IPS DF 6.9 (cell line): ENCODE results near the gene F13A1.
A peak's percentile ranks its signal among the peaks of the same experiment; 100 is the strongest.

Source experiments
- DNase-seq: peaks from one replicate; pipeline ENCODE4 v3.0.0-alpha.2; 2013; ENCODE audit warnings: low read depth, low spot score
- H3K27ac ChIP-seq: one replicate; pipeline ENCODE4 v1.5.1; 2013; ENCODE audit warnings: low read length, control low read depth
- H3K27me3 ChIP-seq: 2 replicates; pipeline ENCODE4 v1.6.1; 2013; ENCODE audit warnings: mild to moderate bottlenecking, low read length; ENCODE audit not compliant: control insufficient read depth, insufficient read depth
- H3K36me3 ChIP-seq: 2 replicates; pipeline ENCODE4 v1.6.1; 2013; ENCODE audit warnings: low read length; ENCODE audit not compliant: control insufficient read depth, insufficient read depth
- H3K4me1 ChIP-seq: 2 replicates; pipeline ENCODE4 v1.6.1; 2013; ENCODE audit warnings: low read length; ENCODE audit not compliant: control insufficient read depth, insufficient read depth
- H3K4me3 ChIP-seq: 2 replicates; pipeline ENCODE4 v1.5.1; 2013; ENCODE audit warnings: mild to moderate bottlenecking, low read length
- H3K9me3 ChIP-seq: 2 replicates; pipeline ENCODE4 v1.6.1; 2013; ENCODE audit warnings: low read length, inconsistent platforms; ENCODE audit not compliant: control insufficient read depth, insufficient read depth
- WGBS: extraction: QIAGEN DNeasy Blood & Tissue Kit; methylation state at CpG from one replicate; pipeline ENCODE4 v1.1.7; 2013; ENCODE audit warnings: mixed read lengths, missing lambda C conversion rate; ENCODE audit not compliant: insufficient read length, insufficient coverage; 5-methylcytosine and 5-hydroxymethylcytosine counted together

F13A1 gene

DNA sequence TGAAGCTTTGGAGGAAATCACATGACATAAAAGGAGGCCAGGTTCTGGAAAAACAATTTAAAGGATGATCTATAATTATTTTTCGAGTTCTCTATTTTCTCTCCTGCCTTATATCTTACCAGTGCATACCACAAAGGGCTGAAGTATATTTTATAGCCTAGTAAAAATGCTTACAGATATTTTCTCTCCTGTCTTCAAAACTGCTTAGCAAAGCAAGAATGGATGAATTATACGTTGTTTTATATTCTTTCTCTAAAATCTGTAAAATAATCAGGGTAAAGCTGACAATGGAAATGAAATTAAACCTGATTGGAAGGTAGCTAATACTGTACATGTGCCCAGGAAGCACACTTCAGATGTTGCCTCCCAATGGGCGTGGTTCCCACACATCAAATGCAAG lies 123.7 kb downstream of the F13A1 start:
- no peak overlapping the region for H3K4me3 ChIP-seq
- H3K4me1 ChIP-seq, result no peaks in the 10 kb centered on the region
- H3K36me3 ChIP-seq, result no peaks in the 10 kb centered on the region
- DNase-seq, result no peak
- H3K27ac ChIP-seq, result no peak overlapping the region
- WGBS, result no CpG with 5 or more reads among the region's 3 CpGs
- no peaks in the 10 kb centered on the region for H3K9me3 ChIP-seq
- H3K27me3 ChIP-seq, result no peaks in the 10 kb centered on the region

DNA sequence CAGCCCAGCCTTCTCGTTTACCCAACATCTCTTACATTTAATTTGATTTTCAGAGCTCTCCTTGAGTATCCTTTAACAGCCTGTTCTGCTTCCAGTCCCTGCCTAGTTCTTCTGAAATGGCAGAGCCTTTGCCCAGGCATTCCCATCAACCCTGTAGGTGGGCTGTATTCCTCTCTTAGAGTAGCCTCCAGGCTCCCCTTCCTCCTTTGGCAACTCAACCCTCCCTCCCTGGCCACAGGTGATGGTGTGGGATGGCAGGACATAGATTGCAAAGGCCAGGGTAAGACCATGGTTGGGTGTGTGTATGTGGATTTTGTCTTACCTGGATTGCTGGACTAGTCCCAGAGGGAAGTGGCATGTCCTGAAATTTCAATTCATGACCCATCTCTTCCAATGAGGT lies 125.4 kb downstream of the F13A1 start:
- Histone ChIP-seq H3K27me3 (no peaks in the 10 kb centered on the region), H3K4me1 (no peaks in the 10 kb centered on the region), H3K27ac (no peak overlapping the region), H3K36me3 (no peaks in the 10 kb centered on the region), H3K4me3 (no peak overlapping the region), H3K9me3 (no peaks in the 10 kb centered on the region)
- no peak for DNase-seq
- WGBS, result no CpG with 5 or more reads among the region's 1 CpG

DNA sequence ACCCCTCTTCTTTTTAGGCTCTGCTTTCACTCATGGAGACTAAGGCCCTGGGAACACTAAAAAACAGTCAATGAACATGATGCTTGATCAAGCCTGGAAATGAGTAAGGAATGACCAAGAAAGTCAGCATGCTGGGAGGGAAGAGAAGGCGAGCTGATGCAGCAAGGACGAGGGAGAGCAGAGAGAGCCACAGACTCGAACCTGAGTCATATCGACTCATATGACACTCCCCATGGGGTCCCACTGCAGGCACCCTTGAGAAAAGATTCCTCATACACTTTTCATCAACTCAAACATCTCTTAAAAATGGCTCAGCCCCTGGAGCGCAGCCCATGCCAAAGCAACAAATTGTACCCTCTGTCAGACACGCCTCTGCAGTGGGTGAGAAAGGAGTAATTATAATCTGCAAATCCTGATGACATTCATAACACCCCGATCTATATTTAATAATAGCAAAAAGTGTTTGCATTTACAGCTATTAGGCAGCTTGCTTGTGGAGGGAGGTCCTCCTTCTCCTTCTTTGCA lies 127.2 kb downstream of the F13A1 start:
- Histone ChIP-seq H3K27ac (no peak overlapping the region), H3K36me3 (no peaks in the 10 kb centered on the region), H3K4me3 (no peak overlapping the region), H3K27me3 (no peaks in the 10 kb centered on the region), H3K4me1 (no peaks in the 10 kb centered on the region), H3K9me3 (no peaks in the 10 kb centered on the region)
- DNase-seq, result no peak
- WGBS, result no CpG with 5 or more reads among the region's 7 CpGs

DNA sequence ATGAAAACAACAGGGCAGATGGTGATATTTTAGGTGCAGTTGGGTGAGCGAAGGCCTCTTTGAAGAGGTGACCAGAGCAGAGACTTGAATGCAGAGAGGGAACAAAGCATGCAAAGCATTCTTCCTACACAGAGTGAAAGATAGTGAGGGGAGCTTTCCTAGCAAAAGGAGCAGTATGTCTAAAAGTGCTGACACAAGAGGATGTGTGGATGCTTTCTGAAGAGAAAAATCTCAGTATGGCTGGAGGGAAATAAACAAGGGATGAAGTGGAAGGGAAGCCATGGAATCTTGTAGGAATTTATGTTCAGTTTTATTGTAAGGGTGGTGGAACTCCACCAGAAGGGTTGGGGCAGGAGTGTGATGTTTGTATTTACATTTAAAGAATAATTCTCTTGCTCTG lies 128.6 kb downstream of the F13A1 start:
- no peaks in the 10 kb centered on the region for H3K36me3 ChIP-seq
- H3K9me3 ChIP-seq, result no peaks in the 10 kb centered on the region
- H3K4me3 ChIP-seq, result no peak overlapping the region
- DNase-seq, result no peak
- WGBS, result no CpG with 5 or more reads among the region's 1 CpG
- H3K4me1 ChIP-seq, result no peaks in the 10 kb centered on the region
- H3K27me3 ChIP-seq, result no peaks in the 10 kb centered on the region
- no peak overlapping the region for H3K27ac ChIP-seq

DNA sequence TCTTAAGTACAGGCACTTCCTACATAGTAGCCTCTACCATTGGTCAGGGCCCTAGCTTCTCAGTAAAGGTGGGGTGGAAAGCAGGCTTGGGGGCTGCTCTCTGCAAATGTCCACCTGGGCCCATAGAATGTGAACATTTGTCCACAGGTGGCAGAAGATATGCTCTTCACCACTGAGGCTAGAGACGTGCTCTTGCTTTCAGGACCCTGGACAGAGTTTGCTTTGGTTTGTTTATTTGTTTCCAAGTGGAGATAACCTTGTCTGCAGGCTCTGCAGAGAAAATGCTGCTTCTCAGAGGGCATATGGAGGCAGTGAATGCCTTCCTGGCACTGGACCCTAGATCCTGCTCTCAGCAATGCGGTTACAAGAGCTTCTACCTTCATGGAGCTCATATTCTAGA lies 129.0 kb downstream of the F13A1 start:
- no peaks in the 10 kb centered on the region for H3K4me1 ChIP-seq
- no peak overlapping the region for H3K27ac ChIP-seq
- WGBS, result no CpG with 5 or more reads among the region's 2 CpGs
- no peaks in the 10 kb centered on the region for H3K9me3 ChIP-seq
- no peaks in the 10 kb centered on the region for H3K36me3 ChIP-seq
- H3K27me3 ChIP-seq, result no peaks in the 10 kb centered on the region
- no peak overlapping the region for H3K4me3 ChIP-seq
- DNase-seq, result peak; percentile 29

DNA sequence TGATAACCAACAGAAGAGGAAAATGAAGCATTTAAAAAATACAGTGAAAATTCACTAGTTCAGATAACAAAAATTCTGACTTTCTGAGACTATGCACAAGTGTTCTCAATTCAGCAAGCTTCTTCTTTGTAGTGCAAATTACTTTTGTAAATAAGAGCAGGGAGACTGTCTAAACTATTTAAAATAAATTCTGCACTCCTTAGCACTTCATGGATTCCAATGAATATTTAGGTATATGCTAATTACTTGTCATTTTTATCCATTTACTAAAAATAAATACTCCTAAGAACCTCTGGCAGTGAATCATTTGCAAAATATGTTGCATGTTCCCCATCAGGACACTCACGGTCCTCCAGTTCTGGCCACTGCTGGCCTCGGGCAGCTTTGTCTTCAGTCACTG lies 139.8 kb downstream of the F13A1 start:
- Histone ChIP-seq H3K27me3 (no peaks in the 10 kb centered on the region), H3K27ac (no peak overlapping the region), H3K9me3 (no peaks in the 10 kb centered on the region), H3K4me1 (peaks cover 2% of the 10 kb centered on the region; the same call in 1 of the 2 replicates), H3K36me3 (no peaks in the 10 kb centered on the region), H3K4me3 (no peak overlapping the region)
- no peak for DNase-seq
- WGBS, result no CpG with 5 or more reads among the region's 2 CpGs

DNA sequence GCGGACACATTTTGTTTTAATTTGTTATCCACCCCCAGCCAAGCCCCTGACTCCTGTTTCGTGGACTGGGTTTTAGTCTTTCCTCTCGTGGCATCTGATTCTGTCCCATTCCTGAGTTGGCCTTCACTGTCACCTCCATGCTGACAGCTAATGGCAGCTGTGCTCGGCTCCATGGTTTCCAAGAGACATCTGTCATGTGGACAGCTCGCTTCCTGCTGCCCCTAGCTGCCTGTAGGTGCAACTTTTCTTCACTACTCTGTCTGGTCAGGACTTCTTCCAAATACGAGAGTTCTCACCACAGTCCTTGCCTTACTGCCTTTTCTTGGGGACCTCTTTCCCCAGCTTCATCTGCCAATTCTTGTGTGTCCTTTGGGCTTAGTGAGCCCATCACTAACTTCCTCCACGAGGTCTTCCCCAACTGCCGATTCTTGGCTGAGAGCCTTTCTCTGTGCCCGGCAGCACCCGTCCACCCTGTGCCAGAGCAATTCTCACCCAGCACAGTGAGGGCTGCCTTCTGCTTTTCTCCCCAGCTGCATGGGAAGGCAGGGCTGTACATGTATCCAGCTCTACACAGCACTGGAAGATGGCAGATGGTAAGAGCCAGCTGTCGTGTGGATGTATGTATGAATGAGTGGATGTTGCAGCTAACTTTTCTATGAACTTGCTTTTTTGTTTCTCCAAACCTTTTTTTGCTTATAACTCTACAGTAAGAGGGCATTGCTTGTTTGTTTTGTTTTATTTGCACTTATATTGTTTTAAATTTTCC lies 140.4 kb downstream of the F13A1 start:
- WGBS, result no CpG with 5 or more reads among the region's 11 CpGs
- H3K27ac ChIP-seq, result no peak overlapping the region
- H3K4me1 ChIP-seq, result peaks cover 2% of the 10 kb centered on the region; the same call in 1 of the 2 replicates
- no peak for DNase-seq
- H3K27me3 ChIP-seq, result no peaks in the 10 kb centered on the region
- no peaks in the 10 kb centered on the region for H3K9me3 ChIP-seq
- no peak overlapping the region for H3K4me3 ChIP-seq
- no peaks in the 10 kb centered on the region for H3K36me3 ChIP-seq

DNA sequence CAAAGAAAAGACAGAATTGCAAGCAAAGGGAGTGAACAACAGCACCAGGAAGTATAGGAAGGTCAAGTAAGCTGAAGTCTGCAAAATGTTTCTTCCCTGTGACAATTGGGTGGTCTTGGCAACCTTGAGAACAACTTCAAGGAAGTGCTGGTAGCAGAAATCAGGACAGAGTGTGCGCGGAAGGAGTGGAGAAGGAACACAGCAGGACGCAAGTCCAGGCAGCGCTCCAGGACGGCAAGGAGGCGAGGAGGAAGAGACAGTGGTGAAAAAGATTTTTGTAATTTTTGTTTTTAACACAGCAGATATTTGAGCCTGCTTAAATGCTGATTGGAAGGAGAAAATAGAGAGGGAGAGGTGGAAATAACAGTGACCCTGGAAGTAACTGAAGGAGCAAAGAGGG lies 141.7 kb downstream of the F13A1 start:
- no peaks in the 10 kb centered on the region for H3K9me3 ChIP-seq
- H3K27me3 ChIP-seq, result no peaks in the 10 kb centered on the region
- DNase-seq, result no peak
- no peak overlapping the region for H3K27ac ChIP-seq
- no peaks in the 10 kb centered on the region for H3K36me3 ChIP-seq
- H3K4me1 ChIP-seq, result no peaks in the 10 kb centered on the region
- no peak overlapping the region for H3K4me3 ChIP-seq
- no CpG with 5 or more reads among the region's 6 CpGs for WGBS

DNA sequence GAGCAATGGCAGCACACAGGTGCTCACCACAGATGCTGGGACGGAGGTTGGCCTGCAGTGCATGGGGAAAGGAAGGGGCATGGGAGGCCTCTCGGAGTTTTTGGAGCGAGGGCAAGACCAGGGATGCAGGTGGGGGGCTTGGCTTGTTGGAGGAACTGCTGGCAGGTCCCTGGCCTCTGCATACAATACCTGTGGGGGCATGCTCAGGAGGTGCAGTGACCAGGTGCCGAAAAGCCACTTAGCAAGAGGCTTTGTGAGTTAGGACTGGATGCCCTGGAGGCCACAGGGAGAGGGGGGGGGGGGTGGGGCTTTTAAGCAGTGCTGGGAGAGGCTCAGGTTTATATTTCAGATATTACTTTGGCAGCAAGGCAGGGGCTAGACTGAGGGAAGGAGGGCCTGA lies 142.7 kb downstream of the F13A1 start:
- no peak overlapping the region for H3K4me3 ChIP-seq
- H3K27me3 ChIP-seq, result no peaks in the 10 kb centered on the region
- H3K36me3 ChIP-seq, result no peaks in the 10 kb centered on the region
- no peaks in the 10 kb centered on the region for H3K4me1 ChIP-seq
- no peaks in the 10 kb centered on the region for H3K9me3 ChIP-seq
- no peak overlapping the region for H3K27ac ChIP-seq
- no CpG with 5 or more reads among the region's 4 CpGs for WGBS
- no peak for DNase-seq

DNA sequence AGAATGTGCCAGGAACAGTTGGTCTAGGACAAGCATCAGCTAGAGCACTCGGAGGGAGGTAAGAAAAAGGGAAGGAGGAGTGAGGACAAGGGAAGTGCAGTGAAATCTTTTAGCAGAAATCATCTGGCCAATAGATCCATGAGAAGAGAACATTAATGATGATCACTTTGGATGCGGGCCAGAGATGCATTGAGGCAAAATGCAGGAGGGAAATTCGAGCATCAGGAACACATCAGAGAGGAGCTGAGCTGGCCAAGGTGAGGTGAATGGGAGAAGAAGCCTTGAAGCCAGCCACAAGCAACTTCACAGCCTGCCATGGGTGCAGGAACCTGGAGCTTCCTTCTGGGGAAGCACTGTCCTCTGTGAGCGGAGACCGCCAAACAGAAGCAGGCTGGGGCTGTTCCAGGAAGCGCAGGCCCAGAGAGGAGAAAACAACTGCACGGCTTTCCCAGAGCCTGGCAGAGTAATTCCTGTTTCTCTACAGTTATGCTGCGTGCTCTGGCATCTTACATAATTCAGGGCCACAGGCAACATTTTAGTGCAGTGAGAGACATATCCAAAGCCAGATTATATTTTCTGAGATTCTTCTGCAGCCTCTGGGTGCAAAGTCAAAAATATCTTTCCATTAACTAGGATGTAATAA lies 143.8 kb downstream of the F13A1 start:
- no peaks in the 10 kb centered on the region for H3K27me3 ChIP-seq
- H3K9me3 ChIP-seq, result no peaks in the 10 kb centered on the region
- H3K36me3 ChIP-seq, result no peaks in the 10 kb centered on the region
- H3K4me3 ChIP-seq, result no peak overlapping the region
- H3K27ac ChIP-seq, result no peak overlapping the region
- H3K4me1 ChIP-seq, result no peaks in the 10 kb centered on the region
- no CpG with 5 or more reads among the region's 8 CpGs for WGBS
- DNase-seq, result no peak

DNA sequence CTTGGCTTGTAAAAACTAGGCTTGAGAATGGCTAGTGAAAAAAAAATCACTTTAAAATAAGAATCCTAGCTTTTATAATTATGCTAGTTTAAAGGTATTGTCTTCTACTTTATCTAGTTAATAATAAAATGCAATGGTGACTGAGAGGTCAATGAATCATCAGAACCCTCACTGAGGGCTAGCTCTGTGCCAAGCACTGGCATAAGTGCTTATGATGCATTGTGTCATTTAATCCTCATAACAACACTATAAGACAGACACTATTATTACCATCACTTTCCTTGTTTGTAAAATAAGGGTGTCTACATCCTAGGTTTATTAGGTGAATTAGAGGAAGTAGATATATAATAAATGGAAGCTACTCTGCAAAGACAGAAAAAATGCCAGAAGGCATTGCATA lies 144.3 kb downstream of the F13A1 start:
- no peaks in the 10 kb centered on the region for H3K36me3 ChIP-seq
- H3K4me3 ChIP-seq, result no peak overlapping the region
- no peaks in the 10 kb centered on the region for H3K9me3 ChIP-seq
- H3K27me3 ChIP-seq, result no peaks in the 10 kb centered on the region
- no peak overlapping the region for H3K27ac ChIP-seq
- DNase-seq, result no peak
- H3K4me1 ChIP-seq, result no peaks in the 10 kb centered on the region
